UCSD-AML1 (cell line): ENCODE data around the gene XRCC5.

ENCODE experiments used
- DNase-seq: peaks from one replicate; lab custom pipeline; 2025; ENCODE audit not compliant: unreplicated experiment; lab: John Stamatoyannopoulos, UW

Gene XRCC5

DNA sequence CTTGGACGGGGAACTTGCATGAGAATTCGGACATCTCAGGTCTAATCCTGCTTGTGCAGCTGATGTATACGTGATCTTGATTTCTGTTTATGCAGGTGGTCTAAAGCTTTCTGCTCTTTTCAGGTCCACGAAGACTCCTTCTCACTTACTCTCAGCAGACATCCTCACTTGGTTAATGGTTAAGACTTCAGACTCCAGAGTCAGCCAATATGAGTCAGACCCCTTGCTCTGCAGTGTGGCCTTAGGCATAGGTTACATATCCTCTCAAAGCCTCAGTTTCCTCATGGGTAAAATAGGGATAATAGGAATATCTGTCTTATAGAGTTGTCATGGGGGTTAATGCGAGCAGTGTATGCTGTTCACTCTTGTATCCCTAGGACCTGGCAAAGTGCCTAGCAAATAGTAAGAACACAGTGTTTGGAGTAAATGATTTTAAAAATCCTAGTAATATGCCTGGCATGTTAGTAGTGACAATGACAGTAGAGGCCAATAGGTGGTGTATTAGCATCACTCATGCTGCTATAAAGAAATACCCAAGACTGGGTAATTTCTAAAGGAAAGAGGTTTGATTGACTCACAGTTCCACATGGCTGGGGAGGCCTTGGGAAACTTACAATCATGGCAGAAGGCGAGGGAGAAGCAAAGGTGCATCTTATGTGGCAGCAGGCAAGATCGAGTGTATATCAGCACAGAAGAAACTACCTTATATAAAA lies 42.3 kb downstream of the XRCC5 start:
- DNase-seq, result no peak

DNA sequence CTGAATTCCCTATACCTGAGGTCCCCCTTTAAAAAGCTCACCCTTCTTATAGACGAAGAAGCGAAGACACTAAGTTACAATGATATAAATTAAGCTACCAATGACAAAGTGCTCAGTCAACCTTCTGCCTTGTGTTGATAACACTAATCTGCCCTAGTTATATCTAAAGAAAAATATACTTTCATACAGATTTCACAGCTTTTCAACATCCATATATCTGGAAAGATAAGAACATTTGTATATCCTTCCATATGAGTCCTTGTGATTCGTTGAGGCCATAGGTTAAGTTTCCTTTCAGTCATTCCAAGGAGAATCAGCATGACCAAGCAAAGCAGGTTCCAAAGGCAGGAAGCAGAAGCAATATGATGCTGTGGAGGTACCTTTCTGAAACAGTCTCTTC lies 46.8 kb downstream of the XRCC5 start:
- no peak for DNase-seq

DNA sequence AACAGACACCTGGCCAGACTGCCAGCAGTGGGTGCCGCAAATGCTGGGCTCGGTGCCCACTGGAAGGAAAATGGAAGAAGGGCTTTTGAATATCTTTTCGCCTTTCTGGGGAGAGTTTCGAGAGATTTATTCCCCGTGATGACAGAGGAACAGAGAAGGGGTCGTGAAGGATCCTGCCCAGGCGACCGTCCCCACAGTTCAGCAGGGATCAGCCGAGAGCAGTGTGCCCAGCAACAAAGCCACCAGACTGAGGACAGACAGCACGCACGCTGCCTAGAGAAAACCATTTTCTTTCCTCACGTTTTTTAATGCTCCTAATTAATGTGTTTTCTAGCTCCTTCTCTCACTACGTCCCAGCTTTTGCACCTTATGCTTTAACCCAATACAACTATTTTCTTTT lies 47.7 kb downstream of the XRCC5 start:
- no peak for DNase-seq

DNA sequence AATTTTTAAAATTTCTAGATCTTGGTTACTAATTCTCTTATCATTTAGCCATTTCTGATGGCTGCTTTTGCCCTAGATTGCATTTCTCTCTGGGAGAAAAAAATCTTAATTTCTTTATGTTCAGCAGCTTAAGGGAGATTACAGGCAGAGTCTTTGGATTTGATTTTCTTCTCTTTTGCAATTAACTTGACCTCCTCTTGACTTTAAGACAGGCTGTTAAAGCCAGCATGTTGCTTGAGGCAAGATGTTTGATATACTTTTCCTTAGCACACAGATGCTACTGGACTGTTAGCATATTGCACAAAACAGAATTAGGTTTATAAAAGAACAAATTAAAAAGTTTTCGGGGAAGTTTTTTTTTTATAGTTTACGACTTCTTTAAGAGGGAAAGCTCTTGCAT lies 50.0 kb downstream of the XRCC5 start:
- no peak for DNase-seq

DNA sequence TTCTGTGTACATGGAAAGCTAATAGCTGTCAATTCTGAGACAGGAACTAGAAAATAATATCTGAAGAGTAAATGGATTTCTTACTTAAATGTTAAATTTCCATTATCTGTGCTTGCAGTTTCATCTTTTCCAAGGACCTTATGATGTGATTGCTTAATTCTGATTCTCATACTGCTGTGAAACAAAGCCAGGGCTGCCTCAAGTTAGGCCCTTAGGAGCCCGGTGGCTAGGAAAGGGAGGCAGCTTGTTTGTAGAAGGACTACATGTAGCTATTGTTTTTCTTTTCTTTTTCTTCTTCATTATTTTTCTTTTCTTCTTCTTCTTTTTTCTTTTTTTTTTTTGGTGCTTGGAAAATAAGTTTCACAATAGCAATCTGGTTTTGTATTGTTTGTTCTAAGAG lies 50.5 kb downstream of the XRCC5 start:
- DNase-seq, result no peak

DNA sequence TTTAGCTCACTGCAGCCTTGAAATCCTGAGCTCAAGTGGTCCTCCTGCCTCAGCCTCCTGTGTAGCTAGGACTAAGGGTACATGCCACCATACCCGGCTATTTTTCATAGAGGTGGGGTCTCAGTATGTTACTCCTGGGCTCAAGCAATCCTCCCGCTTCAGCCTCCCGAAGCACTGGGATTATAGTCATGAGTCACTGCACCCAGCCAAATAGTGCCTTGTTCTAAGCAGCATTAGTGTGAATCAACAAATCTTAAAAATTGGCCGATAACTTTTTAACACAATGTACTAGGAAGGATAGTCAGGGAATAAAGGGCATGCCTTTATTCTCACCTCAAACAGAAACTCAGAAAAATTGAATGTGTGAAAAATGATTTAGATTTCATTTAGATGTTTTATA lies 51.6 kb downstream of the XRCC5 start:
- no peak for DNase-seq

DNA sequence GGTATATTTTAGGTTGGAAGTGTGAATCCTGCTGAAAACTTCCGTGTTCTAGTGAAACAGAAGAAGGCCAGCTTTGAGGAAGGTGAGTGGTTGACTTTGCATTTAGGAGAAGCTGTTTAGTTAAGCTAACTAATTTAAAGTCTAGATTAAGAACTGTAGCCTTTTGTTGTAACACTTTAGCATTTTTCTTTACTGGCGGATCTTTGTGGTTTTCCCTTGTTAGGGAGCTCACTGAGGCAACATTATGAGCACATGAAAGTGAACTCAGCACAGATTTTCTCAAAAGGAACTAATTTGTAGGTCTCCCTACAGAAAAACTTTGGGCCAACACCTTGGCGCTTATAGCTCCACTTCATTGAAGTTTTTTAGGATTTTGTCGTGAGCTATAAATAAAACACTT lies 52.8 kb downstream of the XRCC5 start:
- DNase-seq, result no peak

DNA sequence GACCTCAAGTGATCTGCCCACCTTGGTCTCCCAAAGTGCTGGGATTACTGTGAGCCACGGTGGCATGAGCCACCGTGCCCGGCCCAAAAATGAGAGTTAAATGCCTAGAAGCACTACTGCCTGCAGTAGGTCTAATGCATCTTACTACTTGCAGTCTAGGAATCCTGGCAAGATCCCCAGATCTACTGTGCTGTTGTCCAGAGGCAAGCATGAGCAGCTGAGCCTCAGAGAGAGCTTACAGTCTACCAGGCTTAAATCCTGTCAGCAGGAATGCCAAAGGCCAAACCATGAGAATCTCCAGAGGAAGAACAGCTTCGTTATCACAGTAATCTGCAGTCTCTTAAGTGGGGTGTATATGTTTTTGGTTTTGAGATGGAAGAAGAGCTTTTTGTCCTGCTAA lies 54.4 kb downstream of the XRCC5 start:
- no peak for DNase-seq

DNA sequence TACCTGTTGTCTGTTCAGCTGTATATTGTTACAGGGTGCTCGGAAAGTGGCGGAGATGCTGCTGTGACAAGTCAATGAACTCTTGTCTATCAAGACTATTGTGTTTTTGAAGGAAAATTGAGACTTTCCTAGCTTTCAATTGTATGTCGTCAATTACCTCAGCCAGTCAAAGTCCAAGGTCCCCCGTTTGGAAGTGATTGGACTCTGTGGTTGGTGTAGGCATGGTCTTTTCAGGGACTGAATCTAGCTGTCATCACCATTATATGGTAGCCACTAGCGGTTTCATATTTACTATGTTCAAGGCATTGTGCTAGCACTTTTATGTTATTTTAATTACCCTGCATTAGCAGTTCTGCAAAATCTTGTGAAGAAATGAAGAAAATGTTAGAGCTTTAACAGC lies 54.9 kb downstream of the XRCC5 start:
- no peak for DNase-seq

DNA sequence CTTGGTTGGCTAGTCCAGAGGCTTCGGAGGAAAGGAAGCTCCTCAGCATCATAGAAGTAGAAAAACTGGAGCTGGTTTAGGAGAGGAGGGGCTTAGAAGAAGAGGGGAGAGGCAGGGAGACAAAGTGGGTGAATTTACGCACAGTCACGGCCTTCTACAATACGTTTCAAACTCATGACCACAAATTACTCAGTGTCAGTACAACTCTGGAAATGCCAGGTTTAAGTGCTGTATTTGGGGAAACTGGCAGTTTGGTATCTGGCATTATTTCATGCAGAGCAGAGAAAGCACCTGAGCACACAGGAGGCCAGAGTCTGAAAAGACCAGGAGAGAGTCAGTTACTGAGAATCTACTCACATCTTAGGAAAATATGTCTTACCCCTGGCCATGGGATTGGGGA lies 55.4 kb downstream of the XRCC5 start:
- DNase-seq, result no peak

DNA sequence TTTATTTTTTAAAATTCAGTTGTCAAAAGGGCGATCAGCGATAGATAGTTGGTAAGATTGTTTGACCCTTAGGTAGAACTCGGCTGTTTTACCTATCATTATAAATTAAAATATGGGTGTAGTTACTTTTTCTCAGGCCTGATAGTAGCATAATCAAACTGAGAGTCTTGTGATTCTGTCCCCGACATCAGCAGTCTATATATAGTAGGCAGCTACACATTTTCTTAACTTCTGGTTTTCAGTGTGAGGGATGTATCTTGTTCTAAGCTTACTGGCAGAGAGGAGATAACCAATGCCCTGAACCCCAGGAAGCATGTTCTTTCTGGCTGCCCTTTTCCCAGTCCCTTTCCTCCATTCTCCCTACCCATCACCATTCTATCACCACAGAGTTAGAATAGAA lies 56.6 kb downstream of the XRCC5 start:
- no peak for DNase-seq

DNA sequence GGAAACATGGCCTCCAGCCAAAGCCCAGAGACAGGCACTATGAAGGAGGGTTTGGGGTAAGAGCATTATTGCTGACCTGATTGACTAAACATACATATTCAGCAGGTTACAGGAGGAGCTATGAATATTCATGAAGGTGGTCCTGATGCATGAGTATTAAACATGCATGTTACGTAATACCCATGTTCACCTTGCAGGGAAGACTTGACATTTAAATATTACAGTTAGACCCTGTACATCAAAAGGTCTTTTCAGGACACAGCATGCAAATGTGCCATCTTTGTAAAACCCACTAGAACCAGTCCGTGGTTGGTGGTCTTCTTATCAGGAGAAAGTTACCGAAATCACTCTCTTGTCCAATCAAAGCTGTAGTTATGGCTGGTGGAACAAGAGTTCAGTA lies 59.9 kb downstream of the XRCC5 start:
- DNase-seq, result no peak

DNA sequence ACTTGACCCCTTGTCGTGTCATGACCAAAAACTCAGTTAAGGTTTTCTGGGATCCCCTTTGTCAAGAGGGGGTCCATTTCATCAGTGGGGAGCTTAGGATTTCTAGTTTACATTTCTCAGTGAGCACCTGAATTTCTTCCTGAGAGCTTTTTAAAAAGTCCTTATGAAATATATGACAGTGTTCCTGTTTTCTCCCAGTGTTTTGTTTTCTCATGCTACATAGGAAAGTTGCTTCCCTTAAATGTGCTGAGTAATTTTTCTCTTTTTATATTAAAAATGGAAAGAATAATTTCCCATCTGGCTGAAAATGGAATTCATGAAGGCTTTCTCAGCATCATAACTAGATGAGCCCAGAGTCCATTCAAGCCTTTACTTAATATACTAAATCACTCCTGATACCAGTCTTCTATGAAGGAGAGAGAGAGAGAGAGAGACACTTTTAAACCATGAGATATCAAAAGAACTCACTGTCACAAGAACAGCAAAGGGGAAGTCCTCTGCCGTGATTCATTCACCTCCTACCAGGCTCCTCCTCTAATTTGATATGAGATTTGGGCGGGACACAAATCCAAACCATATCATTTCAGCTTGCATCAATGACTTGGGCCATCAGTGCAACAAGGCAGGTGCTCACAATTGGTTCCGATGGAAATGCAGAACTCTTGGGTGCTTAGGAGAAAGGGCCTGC lies 61.1 kb downstream of the XRCC5 start:
- no peak for DNase-seq

DNA sequence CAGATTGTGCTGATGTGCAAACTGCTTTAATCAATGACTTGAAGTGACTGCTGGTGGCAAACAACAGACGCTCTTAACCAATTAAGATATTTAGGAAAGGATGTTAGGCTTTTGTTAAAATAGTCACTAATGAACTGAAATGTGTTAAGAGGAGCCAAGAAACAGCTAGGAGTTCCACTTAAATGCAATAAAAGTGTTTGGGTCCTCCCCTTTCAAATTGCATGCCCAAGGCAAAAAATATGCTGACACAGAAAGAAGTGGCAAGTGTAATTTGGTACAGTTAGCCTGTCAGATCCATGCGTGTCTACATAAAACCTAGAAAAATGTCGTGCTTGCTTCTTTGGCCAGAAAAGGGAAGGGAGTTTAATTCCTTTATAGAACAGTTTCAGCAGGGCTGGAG lies 61.9 kb downstream of the XRCC5 start:
- no peak for DNase-seq

DNA sequence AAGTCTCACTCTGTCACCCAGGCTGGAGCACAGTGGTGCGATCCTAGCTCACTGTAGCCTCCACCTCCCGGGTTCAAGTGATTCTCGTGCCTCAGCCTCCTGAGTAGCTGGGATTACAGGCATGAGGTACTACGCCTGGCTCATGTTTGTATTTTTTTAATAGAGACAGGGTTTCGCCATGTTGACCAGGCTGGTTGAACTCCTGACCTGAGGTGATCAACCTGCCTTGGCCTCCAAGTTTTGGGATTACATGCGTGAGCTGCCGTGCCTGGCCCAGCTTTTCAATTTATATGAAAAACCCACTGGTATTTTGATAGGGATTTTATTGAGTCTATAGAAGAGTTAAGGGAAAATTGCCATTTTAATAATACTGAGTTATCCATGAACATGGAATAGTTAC lies 63.3 kb downstream of the XRCC5 start:
- DNase-seq, result no peak

DNA sequence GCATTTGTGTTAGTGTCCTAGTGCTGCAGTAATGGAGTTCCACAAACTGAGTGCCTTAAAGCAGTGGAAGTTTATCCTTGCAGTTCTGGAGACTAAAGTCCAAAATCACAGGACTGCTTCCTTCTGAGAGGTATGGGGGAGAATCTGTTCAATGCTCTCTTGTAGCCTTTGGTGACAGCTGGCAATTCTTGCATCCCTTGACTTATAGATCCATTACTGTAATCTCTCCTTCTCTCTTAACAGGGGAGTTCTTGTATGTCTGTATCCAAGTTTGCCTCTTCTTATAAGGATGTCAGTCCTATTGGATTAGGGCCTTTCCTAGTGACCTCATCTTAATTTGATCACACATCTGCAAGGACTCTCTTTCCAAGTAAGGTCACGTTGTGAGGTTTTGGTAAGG lies 69.9 kb downstream of the XRCC5 start:
- DNase-seq, result no peak

DNA sequence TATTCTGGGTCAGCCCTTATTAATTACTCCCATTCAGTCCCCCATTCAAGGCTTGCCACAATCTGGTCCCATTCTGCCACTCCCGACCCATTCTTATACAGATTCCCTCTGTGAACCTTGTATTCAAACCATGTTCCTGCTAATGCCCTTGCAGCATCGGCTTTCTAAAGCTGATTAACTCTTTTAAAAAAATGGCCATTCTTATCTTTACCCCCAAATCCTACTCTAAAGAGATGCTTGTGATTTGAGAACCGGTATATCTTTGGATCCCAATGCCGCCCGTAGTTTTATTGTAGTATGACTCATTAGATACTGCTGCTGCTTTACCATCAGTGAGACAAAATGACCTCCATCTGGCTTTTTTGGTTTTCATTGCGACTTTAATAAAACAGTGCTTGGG lies 72.2 kb downstream of the XRCC5 start:
- DNase-seq, result no peak

DNA sequence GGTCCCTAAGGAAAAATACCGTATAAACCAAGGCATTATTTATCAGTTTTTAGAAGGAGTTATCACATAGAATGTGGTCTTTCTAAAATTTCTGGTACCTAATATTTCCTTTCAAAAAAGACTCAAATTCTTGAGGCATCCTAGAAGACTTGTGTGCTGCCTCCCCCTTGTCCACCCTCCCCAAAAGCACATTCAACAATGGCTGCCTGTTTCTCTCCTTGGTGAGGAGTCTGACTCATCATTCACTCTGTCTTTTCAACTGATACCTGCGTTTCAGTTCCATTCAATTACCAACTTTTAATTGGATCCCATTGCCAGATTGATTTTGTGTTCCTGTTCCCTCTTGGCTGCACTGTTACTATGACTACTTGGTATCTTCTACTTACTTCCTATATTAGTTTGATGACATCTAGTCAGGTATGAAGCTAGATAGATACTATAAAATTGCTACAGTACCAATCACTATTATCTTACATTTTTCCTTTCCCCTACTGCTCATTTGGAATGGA lies 72.9 kb downstream of the XRCC5 start:
- no peak for DNase-seq

DNA sequence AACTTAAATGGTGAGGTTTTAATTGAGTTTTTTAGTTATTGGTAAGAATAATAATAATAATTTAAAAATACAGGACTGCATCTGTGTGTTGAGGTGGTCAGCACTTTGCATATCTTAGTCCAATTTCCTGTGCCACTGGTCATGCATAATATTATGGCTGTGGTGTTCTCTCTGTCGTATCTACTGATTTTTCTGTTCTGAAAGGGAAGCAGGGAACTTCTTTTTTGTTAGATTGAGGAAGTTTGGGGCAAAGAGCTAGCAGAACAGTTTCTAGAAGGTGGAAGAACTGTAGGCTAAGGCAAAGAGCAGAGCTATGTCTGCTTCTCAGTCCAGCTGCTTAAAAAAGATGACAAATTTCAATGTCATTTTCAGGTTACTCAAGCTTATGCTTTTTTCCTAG lies 74.3 kb downstream of the XRCC5 start:
- no peak for DNase-seq

DNA sequence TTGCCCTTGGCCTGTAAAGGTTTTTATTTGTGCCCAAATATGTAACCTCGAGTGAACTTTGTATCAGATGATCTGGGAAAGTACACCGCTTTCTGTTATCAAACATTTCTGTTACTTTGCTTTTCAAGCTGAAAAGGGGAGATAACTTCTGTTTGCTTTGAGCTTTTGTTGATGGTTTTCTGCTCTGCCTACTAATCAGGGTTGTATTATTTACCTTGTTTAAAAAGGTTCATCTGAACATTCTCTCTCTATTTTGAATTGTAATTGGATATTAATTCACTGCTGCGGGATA lies 79.4 kb downstream of the XRCC5 start:
- DNase-seq, result no peak

DNA sequence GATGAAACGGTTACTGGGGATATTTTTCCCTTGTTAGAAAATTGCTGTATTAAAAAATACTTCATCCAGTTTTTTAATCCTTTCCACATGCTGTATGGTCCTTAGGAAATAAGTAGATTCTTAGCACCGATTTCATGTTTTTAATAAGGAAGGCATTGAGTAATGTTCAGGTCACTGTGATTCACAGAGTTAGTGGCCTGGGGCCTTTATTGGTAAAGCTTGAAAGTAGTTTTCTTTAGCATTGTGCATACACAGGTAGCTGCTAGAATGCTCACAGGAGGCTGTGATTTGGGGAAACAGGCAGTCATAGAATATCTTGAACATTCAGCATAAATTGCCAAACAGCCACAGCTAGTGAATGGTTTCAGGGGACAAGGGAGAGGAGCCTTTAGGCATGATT lies 79.8 kb downstream of the XRCC5 start:
- no peak for DNase-seq

DNA sequence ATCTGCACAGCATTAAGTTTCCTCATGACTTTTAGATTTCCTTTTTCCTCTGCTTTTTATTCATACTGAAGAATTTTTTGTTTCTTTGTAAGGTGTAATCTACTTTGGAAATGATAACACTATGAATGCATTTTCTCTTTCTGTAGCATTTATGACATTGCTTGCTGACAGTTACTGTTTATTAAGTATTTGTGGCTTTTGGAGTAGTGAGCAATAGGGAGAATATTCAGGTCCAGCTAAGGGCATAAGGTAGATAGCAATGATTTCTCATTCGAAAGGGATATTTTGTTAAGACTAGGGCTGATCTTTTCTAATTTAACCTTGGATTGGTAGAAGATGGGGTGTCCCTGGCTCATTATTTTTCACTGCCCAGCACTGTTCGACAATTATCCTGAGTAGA lies 80.3 kb downstream of the XRCC5 start:
- no peak for DNase-seq

DNA sequence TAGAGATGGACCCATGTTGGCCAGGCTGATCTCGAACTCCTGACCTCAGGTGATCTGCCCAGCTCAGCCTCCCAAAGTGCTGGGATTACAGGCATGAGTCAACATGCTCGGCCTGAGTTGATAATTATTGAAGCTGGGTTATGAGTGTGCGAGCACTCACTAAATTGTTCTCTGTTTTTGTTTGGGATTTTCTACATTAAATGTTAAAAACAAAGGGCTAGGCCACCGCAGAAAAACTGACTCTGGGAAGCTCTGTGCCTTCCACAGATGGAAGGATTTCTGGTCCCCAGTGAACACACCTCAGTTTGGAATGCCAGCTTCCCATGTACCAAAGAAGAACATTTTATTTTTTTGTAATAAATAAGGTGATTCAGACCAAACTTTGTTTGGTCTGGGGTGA lies 83.0 kb downstream of the XRCC5 start:
- no peak for DNase-seq
